ENCODE results near the gene ACTRT2. TPM values are rescaled to one million over a fixed set of nuclear protein-coding genes. Genes with fewer than 3 reads are reported as not detected.

Gene ACTRT2
- total RNA-seq, 1 donor from 2014 or later: not detected

- TF ChIP-seq CTCF (IDR thresholded peaks at IDR 0.05): no peak
- no peak for DNase-seq
These were observed 35.3 kb upstream of the ACTRT2 start for GRCh38 chr1:2985694-2986548.

GRCh38 chr1:2986549-2987305 lies 34.5 kb upstream of the ACTRT2 start:
- H3K4me3 ChIP-seq: no peak overlapping the region
- no peaks in the 10 kb centered on the region for H3K9me3 ChIP-seq
- H3K36me3 ChIP-seq: no peaks in the 10 kb centered on the region
- intact Hi-C loops (cut with DNase I): no loop called here
- H3K27ac ChIP-seq: no peak overlapping the region
- DNase-seq (no peak), ATAC-seq (no peak)
- H3K4me1 ChIP-seq: no peaks in the 10 kb centered on the region
- peaks cover 20% of the 10 kb centered on the region for H3K27me3 ChIP-seq (ENCODE audit: low read depth)
- TF ChIP-seq CTCF (IDR thresholded peaks at IDR 0.05): no peak

More at GRCh38 chr1:2985694-2986548, 35.3 kb upstream of the ACTRT2 start:
- no peak for ATAC-seq
- Histone ChIP-seq H3K9me3 (no peaks in the 10 kb centered on the region), H3K4me1 (no peaks in the 10 kb centered on the region), H3K36me3 (no peaks in the 10 kb centered on the region), H3K4me3 (no peak overlapping the region), H3K27me3 (ENCODE audit: low read depth) (peaks cover 12% of the 10 kb centered on the region), H3K27ac (no peak overlapping the region)
- intact Hi-C loops (cut with DNase I): no loop called here

- intact Hi-C loops (cut with DNase I): no loop called here
- no peaks in the 10 kb centered on the region for H3K9me3 ChIP-seq
- H3K4me1 ChIP-seq: no peaks in the 10 kb centered on the region
- no peak for ATAC-seq
- H3K36me3 ChIP-seq: no peaks in the 10 kb centered on the region
- peaks cover 16% of the 10 kb centered on the region for H3K27me3 ChIP-seq (ENCODE audit: low read depth)
- no peak for DNase-seq
- H3K4me3 ChIP-seq: no peak overlapping the region
- no peak for TF ChIP-seq CTCF (IDR thresholded peaks at IDR 0.05)
- no peak overlapping the region for H3K27ac ChIP-seq
These were observed 33.5 kb upstream of the ACTRT2 start for GRCh38 chr1:2987773-2988172.

GRCh38 chr1:2988256-2988655 lies 33.0 kb upstream of the ACTRT2 start:
- H3K9me3 ChIP-seq: no peaks in the 10 kb centered on the region
- H3K36me3 ChIP-seq: no peaks in the 10 kb centered on the region
- no peaks in the 10 kb centered on the region for H3K4me1 ChIP-seq
- intact Hi-C loops (cut with DNase I): no loop called here
- no peak overlapping the region for H3K27ac ChIP-seq
- no peak for TF ChIP-seq CTCF (IDR thresholded peaks at IDR 0.05)
- H3K4me3 ChIP-seq: no peak overlapping the region
- ATAC-seq (no peak), DNase-seq (no peak)
- H3K27me3 ChIP-seq (ENCODE audit: low read depth): peaks cover 15% of the 10 kb centered on the region

GRCh38 chr1:2989185-2989584 lies 32.1 kb upstream of the ACTRT2 start:
- intact Hi-C loops (cut with DNase I): no loop called here
- peaks cover 15% of the 10 kb centered on the region for H3K27me3 ChIP-seq (ENCODE audit: low read depth)
- no peak for TF ChIP-seq CTCF (IDR thresholded peaks at IDR 0.05)
- ATAC-seq: no peak
- H3K4me1 ChIP-seq: no peaks in the 10 kb centered on the region
- H3K36me3 ChIP-seq: no peaks in the 10 kb centered on the region
- H3K27ac ChIP-seq: no peak overlapping the region
- no peak overlapping the region for H3K4me3 ChIP-seq
- no peak for DNase-seq
- peaks cover 4% of the 10 kb centered on the region for H3K9me3 ChIP-seq

Data from lower lobe of right lung (tissue), 2 donors.